ENCODE data around the gene CKAP2L. TPM values are rescaled to one million over a fixed set of nuclear protein-coding genes. Genes with fewer than 3 reads are reported as not detected.

Gene CKAP2L
- total and polyA plus RNA-seq, 2 donors (not counting 1 experiment from before 2014, with no cell fraction given) = 3.0 to 4.4 TPM

DNA sequence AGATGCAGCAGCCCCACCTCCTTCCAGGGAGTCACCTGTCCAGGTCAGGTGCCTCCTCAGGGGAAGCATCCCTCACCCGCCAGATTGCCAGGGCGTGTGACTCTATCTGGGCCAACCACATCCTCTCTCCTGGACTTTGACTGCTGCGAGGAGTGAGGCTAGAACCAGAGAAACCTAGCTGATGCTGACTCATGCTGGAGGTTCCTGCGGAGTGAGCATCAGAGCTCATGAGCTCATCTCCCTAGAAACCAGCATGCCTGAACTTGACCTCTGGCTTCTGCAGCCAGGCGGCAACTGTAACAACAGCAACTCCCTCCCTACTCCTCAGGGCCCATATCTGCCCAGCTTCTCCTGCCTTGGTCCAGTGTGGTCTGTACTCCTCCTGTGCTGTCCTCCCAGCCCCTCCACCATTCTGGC is 71.9 kb downstream of the CKAP2L start:
- no peak for TF ChIP-seq EZH2 (IDR thresholded peaks at IDR 0.05; ENCODE audit: low read length, missing control alignments)
- TF ChIP-seq, protein P1, sequence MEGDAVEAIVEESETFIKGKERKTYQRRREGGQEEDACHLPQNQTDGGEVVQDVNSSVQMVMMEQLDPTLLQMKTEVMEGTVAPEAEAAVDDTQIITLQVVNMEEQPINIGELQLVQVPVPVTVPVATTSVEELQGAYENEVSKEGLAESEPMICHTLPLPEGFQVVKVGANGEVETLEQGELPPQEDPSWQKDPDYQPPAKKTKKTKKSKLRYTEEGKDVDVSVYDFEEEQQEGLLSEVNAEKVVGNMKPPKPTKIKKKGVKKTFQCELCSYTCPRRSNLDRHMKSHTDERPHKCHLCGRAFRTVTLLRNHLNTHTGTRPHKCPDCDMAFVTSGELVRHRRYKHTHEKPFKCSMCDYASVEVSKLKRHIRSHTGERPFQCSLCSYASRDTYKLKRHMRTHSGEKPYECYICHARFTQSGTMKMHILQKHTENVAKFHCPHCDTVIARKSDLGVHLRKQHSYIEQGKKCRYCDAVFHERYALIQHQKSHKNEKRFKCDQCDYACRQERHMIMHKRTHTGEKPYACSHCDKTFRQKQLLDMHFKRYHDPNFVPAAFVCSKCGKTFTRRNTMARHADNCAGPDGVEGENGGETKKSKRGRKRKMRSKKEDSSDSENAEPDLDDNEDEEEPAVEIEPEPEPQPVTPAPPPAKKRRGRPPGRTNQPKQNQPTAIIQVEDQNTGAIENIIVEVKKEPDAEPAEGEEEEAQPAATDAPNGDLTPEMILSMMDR (conservative IDR thresholded peaks at IDR 0.05 in 1 of 2, IDR thresholded peaks at IDR 0.05 in 1 of 2; ENCODE audit: low read depth in 1 of 2, low read length in 2 of 2) = no peak
- Histone ChIP-seq H3K9ac (ENCODE audit: insufficient read depth, low read length) (peak overlapping the region; percentile 57), H3K27me3 (ENCODE audit: control insufficient read depth, insufficient read depth, low read length) (no peaks in the 10 kb centered on the region), H4K20me1 (ENCODE audit: control insufficient read depth, extremely low read depth, insufficient read depth, low read length) (no peaks in the 10 kb centered on the region), H3K4me3 (replicated peaks in 1 of 4; ENCODE audit: control extremely low read depth in 1 of 4, insufficient read depth in 1 of 4, low read depth in 3 of 4, low read length in 4 of 4) (peak overlapping the region in 1 of 4 experiments; percentile 17), H3K4me1 (ENCODE audit: control insufficient read depth, extremely low read depth, insufficient read depth, low read length) (peaks cover 17% of the 10 kb centered on the region), H3K9me3 (ENCODE audit: control insufficient read depth, insufficient read depth, low read depth, low read length) (no peaks in the 10 kb centered on the region), H2AFZ (ENCODE audit: low read length) (peak overlapping the region; percentile 61), H3K36me3 (ENCODE audit: control insufficient read depth, insufficient read depth, low read length) (no peaks in the 10 kb centered on the region), H3K79me2 (ENCODE audit: control insufficient read depth, insufficient read depth, low read length) (no peaks in the 10 kb centered on the region), H3K4me2 (ENCODE audit: extremely low read depth, insufficient read depth, low read length) (peak overlapping the region; percentile 56), H3K27ac (ENCODE audit: insufficient read depth, low read length) (peak overlapping the region; percentile 98)
- DNase-seq (ENCODE audit: low read depth in 2 of 2) = peak; percentile 93 to 94

DNA sequence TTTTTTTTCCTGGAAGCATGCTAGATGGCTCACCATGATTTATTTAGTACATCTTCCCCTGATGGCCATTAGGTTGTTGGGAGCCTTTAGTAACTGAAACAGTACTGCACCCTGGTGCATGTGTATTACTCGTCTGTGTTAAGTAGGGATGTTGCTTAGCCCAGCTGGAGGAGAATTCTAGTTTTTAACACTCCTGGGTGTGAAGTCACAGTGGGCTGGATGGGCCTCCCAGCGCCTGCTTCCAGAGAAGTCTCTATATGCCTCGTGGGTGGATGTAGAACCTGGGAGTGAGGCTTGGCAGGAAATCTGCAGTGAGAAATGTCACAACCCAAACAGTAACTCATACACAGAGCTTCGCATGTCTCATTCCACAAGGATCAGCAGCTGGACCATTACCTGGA is 72.5 kb downstream of the CKAP2L start:
- H3K4me3 ChIP-seq (replicated peaks in 1 of 4; ENCODE audit: control extremely low read depth in 1 of 4, insufficient read depth in 1 of 4, low read depth in 3 of 4, low read length in 4 of 4) = no peak overlapping the region
- H3K9ac ChIP-seq (ENCODE audit: insufficient read depth, low read length) = no peak overlapping the region
- peaks cover 17% of the 10 kb centered on the region for H3K4me1 ChIP-seq (ENCODE audit: control insufficient read depth, extremely low read depth, insufficient read depth, low read length)
- no peaks in the 10 kb centered on the region for H3K27me3 ChIP-seq (ENCODE audit: control insufficient read depth, insufficient read depth, low read length)
- H2AFZ ChIP-seq (ENCODE audit: low read length) = no peak overlapping the region
- H3K79me2 ChIP-seq (ENCODE audit: control insufficient read depth, insufficient read depth, low read length) = no peaks in the 10 kb centered on the region
- peak overlapping the region; percentile 98 for H3K27ac ChIP-seq (ENCODE audit: insufficient read depth, low read length)
- TF ChIP-seq, protein P1 (conservative IDR thresholded peaks at IDR 0.05 in 1 of 2, IDR thresholded peaks at IDR 0.05 in 1 of 2; ENCODE audit: low read depth in 1 of 2, low read length in 2 of 2) = no peak
- no peak for TF ChIP-seq EZH2 (IDR thresholded peaks at IDR 0.05; ENCODE audit: low read length, missing control alignments)
- H4K20me1 ChIP-seq (ENCODE audit: control insufficient read depth, extremely low read depth, insufficient read depth, low read length) = no peaks in the 10 kb centered on the region
- peak in 1 of 2 donors; percentile 36 for DNase-seq (ENCODE audit: low read depth in 2 of 2)
- no peaks in the 10 kb centered on the region for H3K36me3 ChIP-seq (ENCODE audit: control insufficient read depth, insufficient read depth, low read length)
- no peaks in the 10 kb centered on the region for H3K9me3 ChIP-seq (ENCODE audit: control insufficient read depth, insufficient read depth, low read depth, low read length)
- peak overlapping the region; percentile 33 for H3K4me2 ChIP-seq (ENCODE audit: extremely low read depth, insufficient read depth, low read length)

DNA sequence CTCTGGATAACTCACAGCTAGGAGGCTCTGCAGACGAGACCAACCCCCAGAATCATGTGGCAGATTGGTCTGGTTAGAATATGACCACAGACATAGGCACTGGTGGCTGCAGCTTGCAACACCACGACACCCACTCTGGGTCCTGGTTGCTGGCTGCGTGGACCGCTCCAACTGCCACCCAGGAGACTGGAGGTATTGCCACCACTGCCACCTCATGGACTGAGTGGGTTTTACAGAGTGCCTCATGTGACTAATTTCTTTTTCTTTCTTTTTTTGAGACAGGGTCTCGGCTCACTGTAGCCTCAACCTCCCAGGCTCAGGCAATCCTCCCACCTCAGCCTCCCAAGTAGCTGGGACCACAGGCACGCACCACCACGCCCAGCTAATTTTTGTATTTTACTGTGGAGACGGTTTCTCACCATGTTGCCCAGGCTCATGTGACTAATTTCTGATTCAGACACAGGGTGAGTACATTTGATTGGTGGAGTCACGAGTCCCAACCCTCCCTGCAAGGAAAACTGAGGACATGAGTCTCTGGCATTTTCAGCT is 73.5 kb downstream of the CKAP2L start:
- H3K4me1 ChIP-seq (ENCODE audit: control insufficient read depth, extremely low read depth, insufficient read depth, low read length) = peaks cover 17% of the 10 kb centered on the region
- no peak for TF ChIP-seq EZH2 (IDR thresholded peaks at IDR 0.05; ENCODE audit: low read length, missing control alignments)
- TF ChIP-seq, protein P1 (conservative IDR thresholded peaks at IDR 0.05 in 1 of 2, IDR thresholded peaks at IDR 0.05 in 1 of 2; ENCODE audit: low read depth in 1 of 2, low read length in 2 of 2) = peak; percentile 32 to 53

More for the DNA sequence above, 73.5 kb downstream of the CKAP2L start:
- H3K9me3 ChIP-seq (ENCODE audit: control insufficient read depth, insufficient read depth, low read depth, low read length) = no peaks in the 10 kb centered on the region
- H4K20me1 ChIP-seq (ENCODE audit: control insufficient read depth, extremely low read depth, insufficient read depth, low read length) = no peaks in the 10 kb centered on the region
- no peak overlapping the region for H3K9ac ChIP-seq (ENCODE audit: insufficient read depth, low read length)
- H2AFZ ChIP-seq (ENCODE audit: low read length) = peak overlapping the region; percentile 16
- no peaks in the 10 kb centered on the region for H3K36me3 ChIP-seq (ENCODE audit: control insufficient read depth, insufficient read depth, low read length)
- H3K27me3 ChIP-seq (ENCODE audit: control insufficient read depth, insufficient read depth, low read length) = no peaks in the 10 kb centered on the region
- peak; percentile 48 to 58 for DNase-seq (ENCODE audit: low read depth in 2 of 2)
- H3K79me2 ChIP-seq (ENCODE audit: control insufficient read depth, insufficient read depth, low read length) = no peaks in the 10 kb centered on the region
- no peak overlapping the region for H3K4me3 ChIP-seq (replicated peaks in 1 of 4; ENCODE audit: control extremely low read depth in 1 of 4, insufficient read depth in 1 of 4, low read depth in 3 of 4, low read length in 4 of 4)
- H3K27ac ChIP-seq (ENCODE audit: insufficient read depth, low read length) = peak overlapping the region; percentile 29
- H3K4me2 ChIP-seq (ENCODE audit: extremely low read depth, insufficient read depth, low read length) = no peak overlapping the region
